ENCODE data around the gene PRDM16. TPM values are rescaled to one million over a fixed set of nuclear protein-coding genes. Genes with fewer than 3 reads are reported as not detected.

The PRDM16 gene
- total and polyA plus RNA-seq, 2 experiments from 2014 or later = 0.14 to 0.16 TPM

- H3K36me3 Mint-ChIP-seq (ENCODE audit: low read depth) = peaks cover 7% of the 10 kb centered on the region; the same call in 2 of the 3 replicates
- ATAC-seq = no peak
Observed at GRCh38 chr1:3344395-3344794, 275.4 kb downstream of the PRDM16 start.

More at GRCh38 chr1:3344395-3344794, 275.4 kb downstream of the PRDM16 start:
- no peaks in the 10 kb centered on the region for H3F3A ChIP-seq (replicated peaks; ENCODE audit: low read depth)
- H3K36me3 ChIP-seq (ENCODE audit: insufficient read depth) = no peaks in the 10 kb centered on the region
- Mint-ChIP-seq H3K4me3 (no peak overlapping the region), H3K27ac (no peak overlapping the region), H3K27me3 (ENCODE audit: insufficient read depth, low read depth, poor library complexity) (peaks cover 12% of the 10 kb centered on the region), H3K9me3 (peaks cover 16% of the 10 kb centered on the region), H3K4me1 (no peaks in the 10 kb centered on the region)
- H3K79me2 ChIP-seq (replicated peaks; ENCODE audit: insufficient read depth) = no peaks in the 10 kb centered on the region
- no peaks in the 10 kb centered on the region for H3K9me2 ChIP-seq (ENCODE audit: insufficient read depth)
- no peak for DNase-seq (ENCODE audit: low spot score)
- H3K27ac ChIP-seq (ENCODE audit: low read depth) = no peak overlapping the region
- H3K4me2 ChIP-seq = no peak overlapping the region
- no peak for TF ChIP-seq ZNF114 (CRISPR knock-in tag; IDR thresholded peaks at IDR 0.05)
- no peak for TF ChIP-seq POLR2AphosphoS5 (IDR thresholded peaks at IDR 0.05; ENCODE audit: low read depth)
- no peak for TF ChIP-seq ZNF462 (CRISPR knock-in tag; IDR thresholded peaks at IDR 0.05)
- no peak for TF ChIP-seq EZH2phosphoT487 (IDR thresholded peaks at IDR 0.05; ENCODE audit: unreplicated experiment)
- no peak for TF ChIP-seq NANOG (IDR thresholded peaks at IDR 0.05; ENCODE audit: borderline replicate concordance)
- no peak for TF ChIP-seq JUNB (IDR thresholded peaks at IDR 0.05; ENCODE audit: unreplicated experiment)
- no peak for TF ChIP-seq EZH2 (IDR thresholded peaks at IDR 0.05; ENCODE audit: low read depth, unreplicated experiment)
- TF ChIP-seq REST (IDR thresholded peaks at IDR 0.05; ENCODE audit: unreplicated experiment) = no peak
- TF ChIP-seq STAT1 (IDR thresholded peaks at IDR 0.05; ENCODE audit: unreplicated experiment) = no peak
- H2AFZ ChIP-seq = no peak overlapping the region
- no peaks in the 10 kb centered on the region for H3K27me3 ChIP-seq (ENCODE audit: insufficient read depth)
- H3K4me1 ChIP-seq (ENCODE audit: insufficient read depth) = no peaks in the 10 kb centered on the region
- H3K4me3 ChIP-seq = no peak overlapping the region
- no peaks in the 10 kb centered on the region for H4K20me1 ChIP-seq (replicated peaks; ENCODE audit: insufficient read depth)

Measured in GM23338 (cell line).